H9 (cell line): ENCODE measurements around the gene CLVS2. TPM values are rescaled to one million over a fixed set of nuclear protein-coding genes. Genes with fewer than 3 reads are reported as not detected.

Experiments used
- DNase-seq: peaks from one replicate; pipeline ENCODE4 v3.0.0-alpha.2; 2017
- H2AFZ ChIP-seq: one replicate; pipeline ENCODE4 v1.6.1; 2013; ENCODE audit warnings: mild to moderate bottlenecking, low read length, control low read depth, moderate library complexity
- H2AK5ac ChIP-seq: 2 replicates; pipeline ENCODE4 v1.6.1; 2013; ENCODE audit warnings: low read length, control low read depth, mixed read lengths; ENCODE audit not compliant: insufficient read length
- H2BK120ac ChIP-seq: one replicate; pipeline ENCODE4 v1.6.1; 2013; ENCODE audit warnings: low read depth, mild to moderate bottlenecking, low read length, control low read depth, inconsistent platforms; ENCODE audit not compliant: poor library complexity, severe bottlenecking
- H2BK12ac ChIP-seq: 2 replicates; pipeline ENCODE4 v1.6.1; 2013; ENCODE audit warnings: low read length, control low read depth, mixed read lengths, low read depth; ENCODE audit not compliant: insufficient read length
- H2BK15ac ChIP-seq: 2 replicates; pipeline ENCODE4 v1.6.1; 2013; ENCODE audit warnings: low read depth, low read length, control low read depth
- H2BK20ac ChIP-seq: one replicate; pipeline ENCODE4 v1.6.1; 2013; ENCODE audit warnings: low read depth, mild to moderate bottlenecking, low read length, control low read depth, inconsistent platforms; ENCODE audit not compliant: poor library complexity, severe bottlenecking
- H2BK5ac ChIP-seq: 2 replicates; pipeline ENCODE4 v1.6.1; 2013; ENCODE audit warnings: low read length, control low read depth, mixed read lengths; ENCODE audit not compliant: insufficient read length
- H3K14ac ChIP-seq: 2 replicates; pipeline ENCODE4 v1.6.1; 2013; ENCODE audit warnings: low read length, control low read depth; ENCODE audit not compliant: insufficient read depth
- H3K18ac ChIP-seq: 2 replicates; pipeline ENCODE4 v1.6.1; 2013; ENCODE audit warnings: low read depth, mild to moderate bottlenecking, mixed read lengths, low read length, control low read depth; ENCODE audit not compliant: insufficient read length
- H3K23ac ChIP-seq: 2 replicates; pipeline ENCODE4 v1.6.1; 2013; ENCODE audit warnings: low read length, control low read depth, mixed read lengths, low read depth; ENCODE audit not compliant: insufficient read length
- H3K23me2 ChIP-seq: 2 replicates; pipeline ENCODE4 v1.6.1; 2013; ENCODE audit warnings: low read depth, mild to moderate bottlenecking, mixed read lengths, low read length, control low read depth; ENCODE audit not compliant: insufficient read length, poor library complexity, severe bottlenecking
- H3K27ac ChIP-seq: 2 replicates; pipeline ENCODE4 v1.5.1; 2013; ENCODE audit warnings: low read length, control low read depth, mixed read lengths, low read depth; ENCODE audit not compliant: insufficient read length
- H3K27me3 ChIP-seq: 2 replicates; pipeline ENCODE4 v1.6.1; 2013; ENCODE audit warnings: low read length, control low read depth, inconsistent platforms; ENCODE audit not compliant: insufficient read depth
- H3K4ac ChIP-seq: 2 replicates; pipeline ENCODE4 v1.6.1; 2013; ENCODE audit warnings: low read depth, mild to moderate bottlenecking, control low read depth, inconsistent platforms, low read length, moderate library complexity
- H3K4me1 ChIP-seq: 2 replicates; pipeline ENCODE4 v1.6.1; 2013; ENCODE audit warnings: low read length, control low read depth, inconsistent platforms; ENCODE audit not compliant: insufficient read depth
- H3K4me2 ChIP-seq: 2 replicates; pipeline ENCODE4 v1.6.1; 2013; ENCODE audit warnings: low read length, control low read depth, mixed read lengths; ENCODE audit not compliant: insufficient read length, insufficient read depth
- H3K56ac ChIP-seq: 2 replicates; pipeline ENCODE4 v1.6.1; 2013; ENCODE audit warnings: low read depth, mild to moderate bottlenecking, mixed read lengths, low read length, control low read depth; ENCODE audit not compliant: insufficient read length
- H3K79me1 ChIP-seq: 2 replicates; pipeline ENCODE4 v1.6.1; 2013; ENCODE audit warnings: low read depth, mild to moderate bottlenecking, moderate library complexity, low read length, control low read depth, inconsistent platforms; ENCODE audit not compliant: insufficient read depth, poor library complexity, severe bottlenecking
- H3K79me2 ChIP-seq: 2 replicates; pipeline ENCODE4 v1.6.1; 2013; ENCODE audit warnings: low read length, control low read depth, inconsistent platforms; ENCODE audit not compliant: insufficient read depth
- H3K9ac ChIP-seq: 2 replicates; pipeline ENCODE4 v1.6.1; 2013; ENCODE audit warnings: low read length, control low read depth, mixed read lengths; ENCODE audit not compliant: insufficient read length; ENCODE audit errors: extremely low read depth
- H3K9me3 ChIP-seq: one replicate; pipeline ENCODE4 v1.6.1; 2013; ENCODE audit warnings: low read depth, low read length, inconsistent platforms; ENCODE audit not compliant: control insufficient read depth
- H3T11ph ChIP-seq: one replicate; pipeline ENCODE4 v1.6.1; 2013; ENCODE audit warnings: mild to moderate bottlenecking, low read length, control low read depth, inconsistent platforms
- H4K20me1 ChIP-seq: one replicate; pipeline ENCODE4 v1.6.1; 2013; ENCODE audit not compliant: control insufficient read depth, insufficient read length, insufficient read depth
- H4K5ac ChIP-seq: 2 replicates; pipeline ENCODE4 v1.6.1; 2013; ENCODE audit warnings: low read depth, mild to moderate bottlenecking, mixed read lengths, low read length, control low read depth; ENCODE audit not compliant: insufficient read length
- H4K8ac ChIP-seq: replicated peaks from 2 replicates; pipeline ENCODE4 v1.6.1; 2013; ENCODE audit warnings: low read length, control low read depth, mixed read lengths, low read depth; ENCODE audit not compliant: insufficient read length
- H4K91ac ChIP-seq: 2 replicates; pipeline ENCODE4 v1.6.1; 2013; ENCODE audit warnings: low read depth, mild to moderate bottlenecking, moderate library complexity, mixed read lengths, low read length, control low read depth; ENCODE audit not compliant: insufficient read length
- H3K27ac Mint-ChIP-seq, 3 experiments: 2 replicates in 2 of 3; 3 replicates in 1 of 3; pipeline ENCODE4 v1.8.0; 2020 to 2021; ENCODE audit warnings: mixed read lengths in 3 of 3, mild to moderate bottlenecking in 1 of 3, moderate library complexity in 1 of 3
- H3K27me3 Mint-ChIP-seq: 2 replicates; pipeline ENCODE4 v1.8.0; 2021; ENCODE audit warnings: low read depth, mild to moderate bottlenecking, moderate library complexity, mixed read lengths
- H3K36me3 Mint-ChIP-seq, 3 experiments: 2 replicates in 2 of 3; 3 replicates in 1 of 3; pipeline ENCODE4 v1.8.0; 2020 to 2021; ENCODE audit warnings: low read depth in 3 of 3, mixed read lengths in 3 of 3; ENCODE audit not compliant: insufficient read depth in 1 of 3
- H3K4me1 Mint-ChIP-seq, 2 experiments: 2 replicates each; pipeline ENCODE4 v1.8.0; 2020; ENCODE audit warnings: mixed read lengths in 2 of 2
- H3K4me3 Mint-ChIP-seq, 2 experiments: 2 replicates in 1 of 2; 3 replicates in 1 of 2; pipeline ENCODE4 v1.8.0; 2020 to 2021; ENCODE audit warnings: mild to moderate bottlenecking in 2 of 2, mixed read lengths in 2 of 2, moderate library complexity in 1 of 2
- H3K9me3 Mint-ChIP-seq, 2 experiments: 2 replicates in 1 of 2; 3 replicates in 1 of 2; pipeline ENCODE4 v1.8.0; 2020; ENCODE audit warnings: mild to moderate bottlenecking in 2 of 2, mixed read lengths in 2 of 2, moderate library complexity in 1 of 2
- CTCF ChIP-seq: fragments of 200-600 bp; sonication (generic); conservative IDR thresholded peaks from 3 replicates; pipeline ENCODE4 v1.8.0; 2021; ENCODE audit warnings: antibody characterized with exemption, mild to moderate bottlenecking
- WGBS: extraction: QIAGEN DNeasy Blood & Tissue Kit; methylation state at CpG from one replicate; pipeline ENCODE4 v1.1.7; 2013; ENCODE audit warnings: missing lambda C conversion rate, low lambda C conversion rate, mixed read lengths; ENCODE audit not compliant: insufficient read length; ENCODE audit errors: extremely low coverage; 5-methylcytosine and 5-hydroxymethylcytosine counted together
- total RNA-seq: library from RNA; stranded (reverse); gene quantifications from 2 replicates; pipeline ENCODE4 v1.2.1, GENCODE V29; 2021

Gene CLVS2
- total RNA-seq, 1 experiment from 2014 or later: 0.26 TPM

DNA sequence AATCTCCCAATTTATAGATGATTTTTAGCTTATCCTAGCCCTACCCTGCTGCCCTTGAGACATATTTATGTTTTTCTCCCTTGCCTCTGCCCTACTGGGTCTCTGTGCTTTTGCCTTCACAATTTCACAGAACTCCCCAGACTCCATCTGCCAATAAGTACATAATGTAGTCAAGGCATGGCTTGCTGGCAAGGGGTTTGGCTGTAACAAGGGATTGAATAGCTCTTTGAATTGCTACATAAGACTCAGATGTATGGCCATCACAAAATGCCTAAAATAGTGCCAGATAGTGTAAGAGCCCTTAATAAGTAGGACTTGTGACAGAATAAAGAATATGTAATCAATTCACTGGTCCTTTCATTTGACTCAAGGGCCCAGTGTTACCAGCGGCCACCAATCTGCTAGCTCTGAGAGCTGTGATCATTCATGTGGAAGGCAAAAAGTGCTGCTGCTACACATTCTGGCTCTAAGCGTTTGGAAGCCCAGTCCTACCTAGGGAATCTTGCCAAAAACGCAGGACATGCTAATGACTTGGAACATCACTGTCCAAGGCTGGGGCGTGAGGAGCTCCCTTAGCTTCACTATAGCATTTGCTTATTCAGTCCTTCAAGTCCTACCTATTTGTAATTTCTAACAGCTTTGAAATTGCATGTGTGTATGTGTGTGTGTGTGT, 20.5 kb downstream of the CLVS2 start:
- no peak overlapping the region for H3K9ac ChIP-seq
- WGBS: no CpG with 5 or more reads among the region's 4 CpGs
- H3K27me3 ChIP-seq: no peaks in the 10 kb centered on the region
- H4K5ac ChIP-seq: no peak overlapping the region
- H2BK20ac ChIP-seq: no peak overlapping the region
- H3K18ac ChIP-seq: no peak overlapping the region
- Mint-ChIP-seq H3K27ac (no peak overlapping the region), H3K4me3 (no peak overlapping the region), H3K4me1 (peaks cover 0 to 4% of the 10 kb centered on the region in 2 experiments; a peak in 2 of 4 replicates), H3K36me3 (no peaks in the 10 kb centered on the region), H3K27me3 (peaks cover 5% of the 10 kb centered on the region), H3K9me3 (no peaks in the 10 kb centered on the region)
- H2BK5ac ChIP-seq: no peak overlapping the region
- H3K9me3 ChIP-seq: no peaks in the 10 kb centered on the region
- H4K8ac ChIP-seq: no peak overlapping the region
- no peaks in the 10 kb centered on the region for H3K79me2 ChIP-seq
- H3K56ac ChIP-seq: no peak overlapping the region
- H2BK15ac ChIP-seq: no peak overlapping the region
- no peaks in the 10 kb centered on the region for H3K23me2 ChIP-seq
- H3K27ac ChIP-seq: no peak overlapping the region
- H3K23ac ChIP-seq: no peak overlapping the region
- no peak overlapping the region for H2BK120ac ChIP-seq
- no peak for TF ChIP-seq CTCF
- no peak overlapping the region for H3K14ac ChIP-seq
- peak overlapping the region; percentile 23 for H2AK5ac ChIP-seq
- H3K4me1 ChIP-seq: no peaks in the 10 kb centered on the region
- no peak overlapping the region for H3K4me2 ChIP-seq
- peak overlapping the region; percentile 23 for H2BK12ac ChIP-seq
- H4K20me1 ChIP-seq: no peaks in the 10 kb centered on the region
- no peak overlapping the region for H2AFZ ChIP-seq
- H3K79me1 ChIP-seq: no peaks in the 10 kb centered on the region
- no peak for DNase-seq
- H3T11ph ChIP-seq: no peak overlapping the region
- no peak overlapping the region for H4K91ac ChIP-seq
- no peak overlapping the region for H3K4ac ChIP-seq
